ENCODE results near the gene PPP1R37. TPM values are rescaled to one million over a fixed set of nuclear protein-coding genes. Genes with fewer than 3 reads are reported as not detected.

PPP1R37 gene
- total RNA-seq, 1 donor from 2014 or later: 31.1 TPM

- no peak for DNase-seq
- ATAC-seq: no peak
These were observed 20.8 kb upstream of the PPP1R37 start for GRCh38 chr19:45071969-45072790.

GRCh38 chr19:45074744-45075300 is 18.2 kb upstream of the PPP1R37 start:
- intact Hi-C loops (cut with DNase I): no loop called here
- H3K4me1 ChIP-seq: peaks cover 30% of the 10 kb centered on the region
- no peaks in the 10 kb centered on the region for H3K27me3 ChIP-seq
- H3K9me3 ChIP-seq: no peaks in the 10 kb centered on the region
- no peak for TF ChIP-seq CTCF (IDR thresholded peaks at IDR 0.05)
- ATAC-seq (no peak), DNase-seq (no peak)
- H3K36me3 ChIP-seq: peaks cover 24% of the 10 kb centered on the region
- H3K4me3 ChIP-seq: peak overlapping the region; percentile 61
- H3K27ac ChIP-seq: peak overlapping the region; percentile 58

More at GRCh38 chr19:45071969-45072790, 20.8 kb upstream of the PPP1R37 start:
- Histone ChIP-seq H3K27ac (no peak overlapping the region), H3K27me3 (no peaks in the 10 kb centered on the region), H3K9me3 (no peaks in the 10 kb centered on the region), H3K36me3 (peaks cover 51% of the 10 kb centered on the region), H3K4me3 (no peak overlapping the region), H3K4me1 (peaks cover 17% of the 10 kb centered on the region)
- intact Hi-C loops (cut with DNase I): no loop called here
- no peak for TF ChIP-seq CTCF (IDR thresholded peaks at IDR 0.05)

GRCh38 chr19:45075301-45076028 is 17.5 kb upstream of the PPP1R37 start:
- Histone ChIP-seq H3K4me3 (peak overlapping the region; percentile 61), H3K36me3 (peaks cover 18% of the 10 kb centered on the region), H3K27me3 (no peaks in the 10 kb centered on the region), H3K4me1 (peaks cover 37% of the 10 kb centered on the region), H3K27ac (peak overlapping the region; percentile 78), H3K9me3 (no peaks in the 10 kb centered on the region)
- intact Hi-C loops (cut with DNase I): no loop called here
- ATAC-seq (peak; percentile 88), DNase-seq (peak; percentile 96)
- no peak for TF ChIP-seq CTCF (IDR thresholded peaks at IDR 0.05)

- H3K27ac ChIP-seq: peak within 1 kb of the TSS; percentile 78
- H3K4me1 ChIP-seq: peaks cover 39% of the 10 kb centered on the region
These were observed 16.7 kb upstream of the PPP1R37 start, which contains the start of gene ZNF296 for GRCh38 chr19:45076029-45076850. Gene ZNF296 (minus strand): TSS chr19:45076478. CDS start chr19:45076373, 105 bp downstream.

More at GRCh38 chr19:45076029-45076850, 16.7 kb upstream of the PPP1R37 start, which contains the start of gene ZNF296:
- Histone ChIP-seq H3K9me3 (no peaks in the 10 kb centered on the region), H3K4me3 (peak within 1 kb of the TSS; percentile 61), H3K27me3 (no peaks in the 10 kb centered on the region), H3K36me3 (peaks cover 10% of the 10 kb centered on the region)
- intact Hi-C loops (cut with DNase I): no loop called here
- TF ChIP-seq CTCF (IDR thresholded peaks at IDR 0.05): no peak
- DNase-seq (peak; percentile 93), ATAC-seq (peak; percentile 82)
